K562 (cell line): ENCODE results near the gene BCAS1. TPM values are rescaled to one million over a fixed set of nuclear protein-coding genes. Genes with fewer than 3 reads are reported as not detected.

ENCODE experiments used
- ATAC-seq: fragments of 200-7000 bp; cut with Tn5 transposase; 3 replicates; pipeline ENCODE4 v1.9.1; 2020; ENCODE audit warnings: moderate library complexity
- BruUV-seq: library from RNA; stranded (reverse); fragments of 400-500 nt; replicated peaks from 2 replicates; lab custom pipeline; 2021; lab: Mats Ljungman, UMichigan
- CTCF ChIA-PET: fragments of 300-600 bp; formaldehyde crosslinking; extraction: SDS; loops from one replicate; lab custom pipeline; 2021; ENCODE audit warnings: low intra/inter-chr PET ratio; lab: Yijun Ruan, JAX
- POLR2A ChIA-PET: fragments of 300-600, 350-650 bp; sonication (Branson Sonifier 250); formaldehyde crosslinking; extraction: SDS; loops from one replicate; lab custom pipeline; 2021; ENCODE audit warnings: antibody characterized with exemption, inconsistent platforms; lab: Yijun Ruan, JAX
- DNase-seq, 4 experiments: peaks; one replicate each; pipeline versions ENCODE4 v3.0.0 to v3.0.0-alpha.2; 2011 to 2018; ENCODE audit warnings: low spot score in 3 of 4, mixed read lengths in 3 of 4; ENCODE audit errors: extremely low read depth in 1 of 4
- FAIRE-seq: peaks from 2 replicates; lab custom pipeline; 2011; peaks lifted over from hg19 to GRCh38; lab: Jason Lieb, UNC
- H2AFZ ChIP-seq: 2 replicates; pipeline ENCODE4 v1.6.0; 2011; ENCODE audit warnings: low read depth, low read length, control low read depth, inconsistent platforms
- H3K27ac ChIP-seq: fragments of 200-600 bp; 3 replicates; pipeline ENCODE4 v1.8.0; 2011; ENCODE audit warnings: low read depth, mild to moderate bottlenecking, control low read depth, inconsistent platforms, low read length, moderate library complexity, mixed read lengths; ENCODE audit errors: extremely low read depth
- H3K27me3 ChIP-seq, 2 experiments: fragments of 300-600 bp in 1 of 2; 2 replicates in 1 of 2; 3 replicates in 1 of 2; pipeline versions ENCODE4 v1.6.0 to v1.8.0; 2011; ENCODE audit warnings: inconsistent platforms in 2 of 2, low read length in 2 of 2, mild to moderate bottlenecking in 1 of 2, mixed read lengths in 1 of 2, moderate library complexity in 1 of 2; ENCODE audit not compliant: control insufficient read depth in 2 of 2, insufficient read depth in 2 of 2
- H3K36me3 ChIP-seq: fragments of 300-600 bp; 3 replicates; pipeline ENCODE4 v1.8.0; 2011; ENCODE audit warnings: mild to moderate bottlenecking, low read length, inconsistent platforms; ENCODE audit not compliant: control insufficient read depth, insufficient read depth
- H3K4me1 ChIP-seq, 2 experiments: fragments of 200-600 bp in 1 of 2; replicated peaks in 1 of 2; 2 replicates in 1 of 2; 3 replicates in 1 of 2; pipeline versions ENCODE4 v1.5.1 to v1.8.0; 2011; ENCODE audit warnings: inconsistent platforms in 2 of 2, low read length in 2 of 2, mild to moderate bottlenecking in 1 of 2, mixed read lengths in 1 of 2, moderate library complexity in 1 of 2; ENCODE audit not compliant: control insufficient read depth in 2 of 2, insufficient read depth in 2 of 2
- H3K4me2 ChIP-seq: 2 replicates; pipeline ENCODE4 v1.6.1; 2011; ENCODE audit warnings: low read length, control low read depth, inconsistent platforms, mixed read lengths; ENCODE audit not compliant: insufficient read depth
- H3K4me3 ChIP-seq: fragments of 200-600 bp; sonication (generic), shearing (Covaris generic); 2 replicates; pipeline ENCODE4 v1.5.1; 2016; ENCODE audit warnings: control low read depth, inconsistent platforms
- H3K79me2 ChIP-seq: fragments of 200-600 bp; 3 replicates; pipeline ENCODE4 v1.8.0; 2011; ENCODE audit warnings: low read length, inconsistent platforms; ENCODE audit not compliant: control insufficient read depth, insufficient read depth
- H3K9ac ChIP-seq, 2 experiments: 2 replicates each; pipeline versions ENCODE4 v1.6.0 to v1.6.1; 2011; ENCODE audit warnings: low read depth in 2 of 2, low read length in 2 of 2, control low read depth in 1 of 2, inconsistent platforms in 1 of 2, mild to moderate bottlenecking in 1 of 2, mixed read lengths in 1 of 2; ENCODE audit not compliant: insufficient read depth in 1 of 2
- H3K9me1 ChIP-seq: one replicate; pipeline ENCODE4 v1.6.0; 2011; ENCODE audit warnings: inconsistent platforms, mild to moderate bottlenecking, low read length, moderate library complexity; ENCODE audit not compliant: control insufficient read depth, insufficient read depth
- H3K9me3 ChIP-seq: replicated peaks from 2 replicates; pipeline ENCODE4 v1.5.1; 2011; ENCODE audit warnings: low read depth, low read length, inconsistent platforms; ENCODE audit not compliant: control insufficient read depth, insufficient read depth
- H4K20me1 ChIP-seq: replicated peaks from 2 replicates; pipeline ENCODE4 v1.6.1; 2011; ENCODE audit warnings: low read length, inconsistent platforms, mixed read lengths; ENCODE audit not compliant: control insufficient read depth, insufficient read depth
- CREBBP ChIP-seq: IDR thresholded peaks from one replicate; pipeline ENCODE4 v1.6.1; 2012; ENCODE audit warnings: low read depth, mild to moderate bottlenecking, control low read depth, inconsistent platforms, low read length
- ETV5 ChIP-seq: sonication (generic); formaldehyde crosslinking; IDR thresholded peaks from 2 replicates; pipeline ENCODE4 v1.4.0; 2020; ENCODE audit warnings: low read depth, mild to moderate bottlenecking, missing genetic modification reagents
- HMG20A ChIP-seq: fragments of 450-650 bp; formaldehyde crosslinking; conservative IDR thresholded peaks from 2 replicates; pipeline ENCODE4 v1.4.0; 2020; ENCODE audit warnings: mild to moderate bottlenecking, mixed read lengths
- JUND ChIP-seq, 2 experiments: IDR thresholded peaks; 2 replicates in 1 of 2; 3 replicates in 1 of 2; pipeline ENCODE4 v1.6.1; 2011; ENCODE audit warnings: borderline replicate concordance in 2 of 2, low read depth in 2 of 2, low read length in 2 of 2, improper control_type of control experiment in 1 of 2, missing biosample characterization in 1 of 2, missing genetic modification characterization in 1 of 2, missing genetic modification reagents in 1 of 2
- KDM2B ChIP-seq: fragments of 250-450 bp; sonication (Bioruptor Pico); IDR thresholded peaks from 2 replicates; pipeline ENCODE4 v1.8.0; 2021; ENCODE audit warnings: mild to moderate bottlenecking, moderate library complexity
- LCOR ChIP-seq: sonication (generic); formaldehyde crosslinking; IDR thresholded peaks from 2 replicates; pipeline ENCODE4 v1.8.0; 2022; ENCODE audit warnings: mild to moderate bottlenecking, missing genetic modification reagents
- MAFG ChIP-seq: fragments of 450-650 bp; conservative IDR thresholded peaks from 2 replicates; pipeline ENCODE4 v1.6.1; 2016; ENCODE audit warnings: missing genetic modification characterization, missing compliant biosample characterization
- NFRKB ChIP-seq: fragments of 450-650 bp; IDR thresholded peaks from 2 replicates; pipeline ENCODE4 v1.6.1; 2016; ENCODE audit warnings: low read depth
- SMAD4 ChIP-seq: fragments of 250-450 bp; sonication (Bioruptor Pico); conservative IDR thresholded peaks from 2 replicates; pipeline ENCODE4 v1.8.0; 2021; ENCODE audit warnings: inconsistent platforms, mild to moderate bottlenecking, moderate library complexity
- SREBF2 ChIP-seq: sonication (generic); formaldehyde crosslinking; IDR thresholded peaks from 2 replicates; pipeline ENCODE4 v1.4.0; 2020; ENCODE audit warnings: mild to moderate bottlenecking, missing genetic modification reagents
- TSHZ1 ChIP-seq: fragments of 250-450 bp; sonication (Bioruptor Pico); IDR thresholded peaks from 2 replicates; pipeline ENCODE4 v1.4.0; 2020; ENCODE audit warnings: mild to moderate bottlenecking, moderate library complexity
- VEZF1 ChIP-seq: fragments of 200-800 bp; sonication (Bioruptor generic); IDR thresholded peaks from 2 replicates; pipeline ENCODE4 v1.6.1; 2017; ENCODE audit warnings: missing genetic modification characterization, missing compliant biosample characterization
- ZBTB43 ChIP-seq: sonication (generic); formaldehyde crosslinking; IDR thresholded peaks from 2 replicates; pipeline ENCODE4 v1.8.0; 2023; ENCODE audit warnings: mild to moderate bottlenecking, missing genetic modification reagents
- ZBTB7A ChIP-seq: IDR thresholded peaks from 2 replicates; pipeline ENCODE4 v1.6.1; 2011; ENCODE audit warnings: low read depth, mild to moderate bottlenecking, low read length, moderate library complexity, borderline replicate concordance; ENCODE audit not compliant: control insufficient read depth
- WGBS: fragments of 100-300 bp; shearing (Covaris generic); methylation state at CpG from one replicate; pipeline ENCODE4 v1.1.6; 2016; ENCODE audit warnings: low coverage, mixed read lengths; ENCODE audit not compliant: insufficient coverage; ENCODE audit errors: missing lambda C conversion rate; 5-methylcytosine and 5-hydroxymethylcytosine counted together
- in situ Hi-C: fragments of 300-500 bp; cut with MboI; formaldehyde crosslinking; loops from 4 replicates; pipeline ENCODE4 v1.15.0; 2018; ENCODE audit warnings: inconsistent platforms, mixed read lengths
- intact Hi-C: fragments of 100-400 bp; cut with micrococcal nuclease; formaldehyde crosslinking; loops from 2 replicates; pipeline ENCODE4 v1.14.2; 2022
- polyA plus RNA-seq, 8 experiments: library from polyadenylated mRNA; depleted of rRNA in 4 of 8; stranded (reverse) in 5 of 8; unstranded in 3 of 8; fragments of >200 nt; fragmentation: Nextera tagmentation in 2 of 8; fragmentation: Illumina TruSeq in 1 of 8; extraction: Ambion mirVana in 2 of 8; extraction: Trizol in 1 of 8; gene quantifications; 2 replicates each; pipeline versions ENCODE4 v1.2.1 to v1.2.3, GENCODE V29; 2011 to 2014; ENCODE audit warnings: inconsistent platforms in 1 of 8, missing spikeins in 1 of 8
- total RNA-seq, 7 experiments: library from RNA; depleted of rRNA in 6 of 7; stranded (reverse); fragments of >200 nt in 6 of 7; fragmentation: Illumina TruSeq in 2 of 7; extraction: Trizol in 2 of 7; gene quantifications; 2 replicates each; pipeline versions ENCODE4 v1.2.1 to v1.2.3, GENCODE V29; 2011 to 2021; ENCODE audit warnings: low replicate concordance in 1 of 7

The BCAS1 gene
- total and polyA plus RNA-seq, 9 of the 15 experiments (the other 6 are each of a cell fraction or from before 2014, with no cell fraction given) = 0.18 to 2.3 (median 0.93) TPM

- WGBS = under 1% methylated on average over 21 of the region's 24 CpGs
- peak; percentile 84 for ATAC-seq
- in situ Hi-C loops (no loop called here), intact Hi-C loops (loop anchor here (1.0 to 5.0 kb wide), 5 partner anchors 43 to 337 kb away; partner anchors contain the start of gene ZNF217)
- ChIA-PET CTCF (interaction anchor here (0.6 to 3.4 kb wide), 4 partner anchors 25 to 336 kb away, joined by 3 to 33 read pairs (median 6); no protein-coding TSS in a partner anchor), POLR2A (interaction anchor here (0.6 to 1.2 kb wide), 9 partner anchors 16 to 985 kb away, joined by 3 to 4 read pairs (median 3); no protein-coding TSS in a partner anchor)
- peak; percentile 84 to 93 (median 87) for DNase-seq
- peak; percentile 84 for FAIRE-seq
- H3K4me2 ChIP-seq = peak overlapping the region; percentile 80
- H2AFZ ChIP-seq = peak overlapping the region; percentile 88
- no peaks in the 10 kb centered on the region for H4K20me1 ChIP-seq
- H3K9ac ChIP-seq = peak overlapping the region; percentile 69 to 90
- H3K9me1 ChIP-seq = no peaks in the 10 kb centered on the region
- H3K27ac ChIP-seq = peak overlapping the region; percentile 82
- peak overlapping the region; percentile 38 for H3K4me3 ChIP-seq
- H3K36me3 ChIP-seq = no peaks in the 10 kb centered on the region
- no peaks in the 10 kb centered on the region for H3K27me3 ChIP-seq
- no peaks in the 10 kb centered on the region for H3K9me3 ChIP-seq
- no TSS peak for BruUV-seq
- H3K4me1 ChIP-seq = peaks cover 25 to 41% of the 10 kb centered on the region in 2 experiments; a peak in 3 of 5 replicates
- H3K79me2 ChIP-seq = no peaks in the 10 kb centered on the region
- TF ChIP-seq CREBBP = no peak
- no peak for TF ChIP-seq JUND (IDR thresholded peaks at IDR 0.05; ENCODE audit: borderline replicate concordance, low read depth, low read length)
- TF ChIP-seq JUND (tag; IDR thresholded peaks at IDR 0.05; ENCODE audit: borderline replicate concordance, low read depth, low read length) = peak; percentile 21; the same call in 1 of the 3 replicates
- TF ChIP-seq KDM2B (CRISPR knock-in tag) = no peak
- TF ChIP-seq HMG20A (CRISPR knock-in tag) = no peak
- no peak for TF ChIP-seq MAFG (tag)
- peak; percentile 55; the same call in 1 of the 2 replicates for TF ChIP-seq SMAD4 (CRISPR knock-in tag)
- TF ChIP-seq ZBTB7A = peak; percentile 36; the same call in 1 of the 2 replicates
- peak; percentile 68 for TF ChIP-seq VEZF1 (CRISPR knock-in tag)
- no peak for TF ChIP-seq TSHZ1 (CRISPR knock-in tag)
- peak; percentile 51; the same call in 1 of the 2 replicates for TF ChIP-seq LCOR (CRISPR knock-in tag)
- TF ChIP-seq SREBF2 (CRISPR knock-in tag) = no peak
- no peak for TF ChIP-seq ZBTB43
- peak; percentile 37; the same call in 1 of the 2 replicates for TF ChIP-seq ETV5 (CRISPR knock-in tag)
- peak; percentile 84 for TF ChIP-seq NFRKB
These were observed 154.8 kb downstream of the BCAS1 start for GRCh38 chr20:53915446-53916172.
